Activated naive CD4-positive, alpha-beta T cell treated with anti-CD3 and anti-CD28 coated beads, Interleukin-2, amount 50 U/mL, for 16 hours (primary cell): ENCODE data around the gene KIF3A.
"Not testable (repeated sequence)": the region's sequence is repeated elsewhere in the genome, so short reads cannot be mapped to it uniquely, and the experiment has no call there.

Source experiments
- DNase-seq: peaks from one replicate; pipeline ENCODE4 v3.0.0-alpha.2; 2020

The KIF3A gene

DNA sequence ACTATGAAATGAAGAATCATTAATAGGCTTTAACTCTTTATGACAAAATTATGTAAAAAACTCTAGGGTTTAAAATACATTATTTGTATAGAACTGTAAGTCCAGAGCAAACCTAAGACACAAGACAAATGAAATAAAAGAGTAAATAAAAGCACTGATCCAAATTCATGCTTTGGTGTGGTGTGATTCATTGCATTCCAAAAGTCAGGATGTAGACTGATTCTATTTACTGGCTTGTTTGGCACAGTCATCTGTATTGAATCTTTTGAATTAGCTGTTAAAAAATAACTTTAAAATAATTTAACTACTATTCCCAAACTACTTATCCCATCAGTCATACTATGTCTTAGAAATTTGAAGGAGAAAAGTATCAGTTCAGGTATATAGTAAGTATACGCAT lies 32.5 kb downstream of the KIF3A start:
- no peak for DNase-seq

DNA sequence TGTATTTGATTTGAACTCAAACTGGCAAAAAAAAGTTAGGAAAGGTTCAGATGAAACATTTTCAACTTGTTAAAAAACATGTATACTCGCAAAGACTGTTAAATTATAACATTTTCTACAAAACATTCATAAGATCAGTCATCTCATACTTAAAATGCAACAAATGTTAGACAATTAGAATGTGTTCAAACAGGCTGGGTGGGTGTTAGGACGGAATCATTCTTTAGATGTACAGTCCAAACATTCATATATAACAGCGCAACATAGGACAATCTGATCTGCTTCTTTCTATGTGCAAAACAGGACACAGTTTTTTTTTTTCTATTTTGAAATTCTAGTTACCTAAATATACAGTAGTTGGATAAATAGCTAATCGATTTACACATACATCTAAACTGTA lies 41.4 kb downstream of the KIF3A start:
- no peak for DNase-seq

DNA sequence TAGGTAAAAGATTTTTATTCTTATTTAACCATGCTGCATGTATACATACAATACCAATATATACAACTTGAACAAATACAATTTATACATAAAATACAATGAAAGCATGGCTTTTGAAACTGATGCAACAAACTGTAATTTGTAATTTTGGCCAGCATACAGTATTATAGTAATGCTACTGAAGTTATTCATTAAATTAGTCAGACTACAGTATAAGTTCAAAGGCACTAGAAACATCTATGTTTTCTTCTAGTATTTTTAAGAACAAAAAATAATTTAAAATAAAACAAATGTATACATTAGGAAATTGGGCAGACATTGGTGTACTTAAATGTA lies 44.7 kb downstream of the KIF3A start:
- DNase-seq: no peak

DNA sequence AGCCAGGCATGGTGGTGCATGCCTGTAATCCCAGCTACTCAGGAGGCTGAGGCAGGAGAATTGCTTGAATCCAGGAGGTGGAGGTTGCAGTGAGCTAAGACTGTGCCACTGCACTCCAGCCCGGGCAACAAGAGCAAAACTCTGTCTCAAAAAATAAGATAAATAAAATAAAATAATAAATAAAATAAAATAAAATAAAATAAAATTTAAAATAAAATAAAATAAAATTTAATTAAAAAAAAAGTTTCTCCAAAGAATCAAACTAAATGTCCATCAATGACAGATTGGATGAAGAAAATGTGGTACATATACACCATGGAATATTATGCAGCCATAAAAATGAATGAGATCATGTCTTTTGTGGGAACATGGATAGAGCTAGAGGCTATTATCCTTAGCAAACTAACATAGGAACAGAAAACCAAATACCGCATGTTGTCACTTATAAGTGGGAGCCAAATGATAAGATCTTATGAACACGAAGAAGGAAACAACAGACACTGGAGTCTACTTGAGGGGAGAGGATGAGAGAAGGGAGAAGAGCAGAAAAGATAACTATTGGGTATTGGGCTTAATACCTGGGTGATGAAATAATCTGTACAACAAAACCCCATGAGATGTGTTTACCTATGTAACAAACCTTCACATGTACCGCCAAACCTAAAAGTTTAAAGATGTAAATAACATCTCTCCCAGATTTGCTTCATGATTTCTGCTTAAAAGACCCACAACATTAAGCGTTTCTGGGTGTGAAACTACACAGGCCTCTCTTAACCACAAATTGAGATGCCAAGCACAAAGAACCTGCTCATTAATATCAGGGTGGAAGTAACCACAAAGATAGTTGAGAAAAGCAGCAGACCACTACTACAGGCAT lies 45.4 kb downstream of the KIF3A start:
- DNase-seq: not testable (repeated sequence)

DNA sequence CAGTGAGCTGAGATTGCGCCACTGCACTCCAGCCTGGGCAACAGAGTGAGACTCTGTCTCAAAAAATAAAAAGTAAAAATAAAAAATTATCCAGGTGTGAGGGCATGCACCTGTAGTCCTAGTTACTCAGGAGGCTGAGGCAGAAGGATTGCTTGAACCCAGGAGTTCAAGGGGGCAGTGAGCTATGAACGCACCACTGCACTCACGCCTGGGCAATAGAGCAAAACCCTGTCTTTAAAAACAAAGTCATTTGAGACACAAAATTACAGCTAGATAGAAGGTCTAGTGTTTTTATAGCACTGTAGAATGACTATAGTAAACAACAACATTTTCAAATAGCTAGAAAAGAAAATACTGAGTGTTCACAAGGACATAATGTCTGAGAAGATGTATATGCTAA lies 47.2 kb downstream of the KIF3A start:
- DNase-seq: no peak

DNA sequence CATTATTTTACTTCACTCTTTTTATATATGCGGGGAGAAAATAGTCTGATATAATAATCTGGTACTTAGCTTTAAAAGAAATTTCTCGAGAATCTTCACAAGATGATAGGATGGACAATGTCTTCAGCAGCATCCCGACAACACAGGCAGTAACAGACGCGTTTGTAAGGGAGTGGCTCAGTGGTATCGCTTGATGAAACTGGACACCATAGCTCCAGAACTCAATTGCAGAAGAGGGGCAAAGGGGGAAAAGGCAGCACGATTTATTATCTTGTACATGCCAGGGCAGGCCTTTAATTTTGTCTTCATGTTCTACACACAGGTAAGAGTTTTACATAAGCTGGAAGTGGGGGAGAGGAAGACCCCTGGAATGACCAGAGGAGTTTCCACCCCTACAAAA lies 47.8 kb downstream of the KIF3A start:
- DNase-seq: no peak

DNA sequence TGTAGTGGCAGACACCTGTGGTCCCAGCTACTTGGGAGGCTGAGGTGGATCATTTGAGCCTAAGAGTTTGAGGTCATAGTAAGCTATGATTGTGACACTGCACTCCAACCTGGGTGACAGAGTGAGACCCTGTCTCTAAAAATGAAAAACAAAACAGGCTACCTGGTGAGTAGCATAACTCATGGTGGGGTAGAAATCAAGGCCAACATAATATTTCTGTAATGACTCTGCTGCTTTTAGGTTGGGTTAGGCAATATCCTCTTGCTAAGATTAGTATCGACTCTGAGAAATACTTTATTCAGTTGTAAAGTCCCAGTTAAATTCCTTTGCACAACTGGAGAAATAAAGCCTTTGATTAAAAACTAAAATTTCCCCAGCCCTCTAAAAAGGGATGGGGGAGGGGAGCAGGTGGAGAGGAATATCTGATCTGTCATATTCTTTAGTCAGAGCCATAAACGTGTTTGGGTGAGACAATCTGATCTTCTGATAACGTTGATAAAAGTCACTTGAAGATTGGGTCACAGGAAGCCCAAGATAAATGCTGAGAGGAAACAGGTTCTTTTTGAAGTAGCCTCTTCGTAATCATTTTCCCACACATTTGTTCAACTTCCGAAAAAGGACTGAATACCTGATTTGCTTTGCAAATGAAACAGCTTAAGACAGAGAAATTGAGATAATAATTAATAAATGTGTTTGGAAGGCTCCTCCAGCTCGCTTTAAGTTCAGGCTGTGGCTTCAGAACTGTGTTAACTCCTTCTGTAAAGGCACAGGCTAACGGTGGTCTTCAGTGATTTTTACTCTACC lies 48.6 kb downstream of the KIF3A start:
- peak; percentile 25 for DNase-seq

DNA sequence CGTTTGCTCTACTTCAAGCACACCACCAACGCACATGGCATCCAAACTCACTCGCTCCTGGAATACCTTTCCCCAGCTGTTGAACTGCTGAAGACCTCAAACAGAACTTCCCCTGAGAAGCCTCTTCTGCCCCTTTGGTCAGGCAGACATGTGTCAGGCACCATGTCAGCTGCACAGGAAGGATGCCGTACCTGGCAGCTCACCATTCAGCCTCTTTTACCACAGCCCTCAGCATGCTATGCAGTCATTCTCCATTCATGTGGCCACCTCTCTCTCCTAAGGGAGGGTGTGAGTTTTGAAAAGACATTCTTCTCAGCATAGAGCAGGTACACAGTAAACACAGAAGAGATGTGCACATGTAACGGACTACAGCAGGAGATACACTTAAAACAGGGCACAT lies 49.4 kb downstream of the KIF3A start:
- no peak for DNase-seq

DNA sequence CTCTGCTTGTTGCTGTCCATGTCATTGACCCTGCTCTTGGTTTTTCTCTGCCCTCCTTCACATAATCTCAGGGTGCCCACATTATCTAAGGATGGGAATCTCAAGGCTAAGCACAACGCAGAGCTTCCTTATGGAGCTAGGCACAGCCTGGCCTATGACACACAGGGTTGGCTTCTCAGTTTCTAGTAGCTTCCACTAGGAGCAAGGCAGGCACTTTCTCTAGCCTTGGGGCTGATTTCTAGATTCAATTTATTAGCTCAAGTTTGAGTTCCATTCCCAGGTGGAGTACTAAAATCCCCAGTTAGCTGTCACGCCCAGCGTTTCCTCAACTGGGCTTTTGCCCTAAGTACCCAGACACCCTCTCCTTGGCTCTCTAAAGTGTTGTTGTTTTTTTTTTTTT lies 51.2 kb downstream of the KIF3A start:
- DNase-seq: no peak

DNA sequence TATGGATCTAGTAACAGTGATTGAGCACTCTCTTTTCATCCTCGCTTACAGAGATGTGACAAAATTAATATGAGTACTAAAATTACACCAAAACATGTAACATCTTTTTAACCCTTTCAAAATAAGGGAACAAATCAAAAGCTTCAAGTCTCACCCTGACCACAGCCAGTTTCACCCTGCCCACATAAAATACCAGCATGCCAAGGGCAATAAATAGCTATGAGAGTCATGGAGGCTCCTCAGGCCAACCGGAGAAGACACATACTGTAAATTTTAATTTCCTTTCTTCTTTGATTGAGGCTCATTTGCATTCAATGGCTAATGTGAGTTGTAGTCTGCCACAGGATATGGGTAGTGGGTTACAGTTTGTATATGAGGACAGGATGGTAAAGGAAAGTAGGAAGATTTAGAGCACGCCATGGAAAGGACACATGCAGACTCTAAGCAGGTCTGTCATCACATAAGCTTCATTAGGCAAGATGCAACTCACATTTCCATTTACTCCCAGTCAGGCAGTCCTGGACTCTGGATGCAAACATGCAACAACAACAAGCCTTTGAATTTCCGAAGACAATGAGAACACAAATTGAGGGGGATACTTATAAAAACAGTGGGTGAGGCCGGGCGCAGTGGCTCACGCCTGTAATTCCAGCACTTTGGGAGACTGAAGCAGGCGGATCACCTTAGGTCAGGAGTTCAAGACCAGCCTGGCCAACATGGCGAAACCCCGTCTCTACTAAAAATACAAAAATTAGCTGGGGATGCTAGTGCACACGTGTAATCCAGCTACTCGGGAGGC lies 52.2 kb downstream of the KIF3A start:
- no peak for DNase-seq

DNA sequence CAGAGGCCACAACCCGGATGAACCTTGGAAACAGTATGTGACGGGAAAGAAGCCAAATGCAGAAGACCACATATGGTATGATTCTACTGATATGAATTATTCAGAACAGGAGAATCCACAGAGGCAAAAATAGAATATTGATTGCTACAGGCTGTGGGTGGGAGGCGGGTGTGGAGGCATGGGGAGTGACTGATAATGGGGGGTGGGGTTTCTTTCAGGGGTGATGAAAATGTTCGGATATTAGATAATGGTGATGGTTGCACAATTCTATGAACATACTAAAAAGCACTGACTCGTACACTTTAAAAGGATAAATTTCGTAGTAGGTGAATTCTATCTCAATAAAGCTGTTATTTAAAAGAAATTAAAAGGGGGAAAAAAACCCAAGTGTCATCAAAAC lies 52.9 kb downstream of the KIF3A start:
- DNase-seq: no peak

DNA sequence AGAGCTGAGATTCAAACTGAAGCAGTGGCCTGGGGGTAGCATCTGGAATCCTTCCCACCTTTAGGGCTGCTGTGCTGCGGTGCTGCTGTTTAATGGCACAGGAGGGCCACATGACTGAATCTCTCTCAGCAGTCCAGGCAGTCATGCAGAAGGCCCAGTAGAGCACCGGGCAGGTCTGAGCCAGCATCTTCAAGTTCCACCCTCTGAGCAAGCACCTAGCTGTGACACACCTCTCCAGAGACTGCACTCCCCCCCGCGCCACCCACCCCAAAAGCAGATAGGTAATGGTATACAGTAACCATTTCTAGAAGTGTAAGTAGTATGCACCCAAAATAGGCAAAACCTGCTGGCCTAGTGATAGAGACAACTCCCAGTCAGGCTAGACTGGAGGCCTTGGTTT lies 55.4 kb downstream of the KIF3A start:
- no peak for DNase-seq

DNA sequence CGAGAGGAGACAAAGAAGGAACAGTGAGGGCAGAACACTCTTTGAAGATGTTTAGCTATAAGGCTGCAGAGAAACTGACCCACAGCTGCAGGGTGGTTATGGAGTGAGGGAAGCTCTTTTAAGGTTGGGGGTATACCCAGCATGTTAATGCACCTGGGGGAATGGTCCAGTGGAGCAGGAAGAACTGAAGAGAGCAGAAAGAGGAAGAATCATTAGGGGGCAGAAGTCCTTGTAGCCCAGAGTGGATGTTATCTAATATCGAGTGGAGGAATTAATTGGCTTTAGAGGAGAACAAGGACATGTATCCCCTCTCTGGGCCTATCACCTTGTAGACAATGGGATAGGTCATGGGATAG lies 55.9 kb downstream of the KIF3A start:
- no peak for DNase-seq

DNA sequence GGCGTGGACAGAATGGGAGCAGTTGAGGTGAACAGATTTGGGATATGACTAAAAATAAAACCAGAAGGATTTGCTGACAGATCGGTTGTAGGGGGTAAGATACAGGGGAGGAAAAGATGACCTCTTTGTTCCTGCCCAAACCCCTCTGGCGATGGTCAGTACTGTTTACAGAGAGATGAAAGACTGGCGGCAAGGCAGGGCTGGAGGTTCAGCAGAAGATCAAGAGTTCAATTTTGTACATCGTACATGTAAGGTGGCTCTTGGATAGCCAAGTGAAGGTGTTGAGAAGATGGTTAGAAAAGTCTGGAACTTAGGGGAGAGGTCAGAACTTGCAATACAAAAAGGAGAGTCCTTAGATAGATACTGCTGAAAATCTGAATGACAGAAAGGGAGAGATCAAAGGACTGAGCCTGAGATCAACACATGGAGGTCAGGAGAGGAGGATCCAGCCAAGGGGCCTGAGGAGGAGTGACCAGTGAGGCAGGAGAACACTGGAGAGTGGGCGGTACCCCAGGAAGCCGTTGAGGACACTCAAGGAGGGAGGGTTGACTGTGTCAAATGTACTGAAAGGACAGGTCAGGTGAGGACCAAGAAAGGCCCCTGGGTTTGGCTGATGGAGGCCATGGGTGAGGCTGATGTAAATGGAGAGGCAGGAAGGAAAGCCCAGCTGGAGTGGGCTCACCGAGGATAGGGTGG lies 56.4 kb downstream of the KIF3A start:
- DNase-seq: no peak

DNA sequence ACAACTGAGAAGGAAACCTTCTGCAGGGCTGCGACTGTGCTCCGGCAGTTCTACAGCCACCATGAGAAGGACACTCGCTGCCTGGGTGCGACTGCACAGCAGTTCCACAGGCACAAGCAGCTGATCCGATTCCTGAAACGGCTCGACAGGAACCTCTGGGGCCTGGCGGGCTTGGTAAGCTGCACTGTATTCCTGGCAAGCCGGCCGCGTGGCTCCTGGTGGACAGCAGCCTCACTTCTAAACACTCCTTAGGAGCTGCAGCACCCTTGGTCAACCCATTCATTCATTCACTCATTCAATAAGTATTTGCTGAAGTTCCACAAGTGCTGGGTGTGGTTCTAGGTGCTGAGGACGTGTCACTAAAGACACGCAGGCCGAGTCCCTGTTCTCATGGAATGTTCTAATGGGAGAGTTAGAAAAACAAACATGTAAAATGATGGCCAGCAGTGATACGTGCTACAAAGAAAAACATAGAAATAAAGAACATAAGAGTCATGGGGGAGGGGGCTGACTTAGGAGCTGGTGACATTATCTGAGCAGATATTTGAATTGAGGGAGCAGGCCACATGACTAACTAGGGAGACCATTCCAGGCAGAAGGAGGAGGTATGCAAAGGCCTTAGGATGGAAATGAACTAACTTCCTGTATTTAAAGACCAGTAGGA lies 57.5 kb downstream of the KIF3A start:
- DNase-seq: no peak

DNA sequence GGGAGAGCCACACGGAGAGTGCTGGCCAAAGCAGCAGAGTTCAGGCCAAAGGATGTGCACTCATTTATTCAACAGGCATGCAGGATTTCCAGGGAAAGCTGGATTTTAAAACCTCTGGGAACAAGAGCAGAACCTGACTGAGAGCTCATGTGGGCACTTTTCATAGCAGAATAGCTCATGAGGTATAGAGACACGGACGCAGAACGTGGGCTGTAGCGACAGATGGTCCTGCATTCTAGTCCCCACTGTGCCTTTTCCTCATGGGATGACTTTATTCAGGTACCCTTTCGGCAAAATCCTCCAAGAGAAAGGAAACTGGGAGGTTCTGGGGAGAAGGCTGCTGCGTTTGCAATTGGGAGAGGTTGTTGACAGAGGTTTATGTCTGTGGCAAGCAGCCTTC lies 58.2 kb downstream of the KIF3A start:
- no peak for DNase-seq

DNA sequence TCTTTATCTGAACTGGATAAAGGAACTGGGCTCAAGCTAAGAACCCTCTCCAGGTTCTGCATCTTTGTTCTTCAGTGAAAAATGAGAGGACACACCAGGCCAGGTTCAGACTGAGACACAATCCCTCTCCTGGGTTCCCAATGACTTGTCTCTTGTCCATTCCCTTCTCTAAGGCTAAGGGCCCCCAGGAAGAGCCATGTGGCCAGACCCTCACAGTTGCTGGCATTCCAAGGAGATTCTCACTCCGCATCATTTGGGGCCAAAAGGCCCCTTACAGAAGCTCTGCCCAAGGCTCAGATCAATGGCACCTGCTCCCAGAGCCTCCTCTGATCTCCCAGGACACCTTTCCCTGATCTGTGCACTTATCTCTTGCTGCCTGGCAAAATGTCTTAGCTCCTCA lies 58.6 kb downstream of the KIF3A start:
- DNase-seq: no peak

DNA sequence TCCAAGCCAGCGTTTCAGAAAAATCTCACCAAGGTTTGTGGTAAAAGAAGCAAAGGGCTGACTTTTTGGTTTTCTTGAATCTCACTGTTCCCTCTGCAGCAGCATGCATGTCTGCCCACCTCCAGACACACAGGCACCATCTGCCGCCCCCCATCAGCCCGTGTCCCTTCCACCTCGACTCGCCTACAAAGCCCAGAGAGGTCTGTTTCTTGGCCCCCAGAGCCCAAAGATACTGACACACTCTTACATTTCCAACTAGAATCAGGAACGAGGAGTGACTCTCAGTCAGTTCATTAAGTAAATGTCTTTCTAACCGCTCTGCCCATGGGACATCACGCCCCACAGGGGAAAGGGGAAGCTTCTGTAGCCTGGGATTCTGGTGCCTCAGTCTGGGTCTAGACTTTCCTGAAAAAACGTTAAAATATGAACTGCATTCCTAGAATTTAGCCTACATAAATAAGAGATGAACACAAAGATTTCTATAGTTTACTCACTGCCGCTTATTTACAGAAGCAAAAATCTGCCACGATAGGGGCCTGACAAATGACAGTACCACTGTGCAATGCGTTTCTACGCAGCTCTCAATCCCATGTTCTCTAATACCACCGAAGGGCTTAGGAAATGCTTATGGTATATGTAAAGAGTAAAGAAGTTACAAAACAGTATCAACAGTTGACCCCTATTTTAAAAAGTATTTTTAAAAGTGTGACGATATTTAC lies 59.5 kb downstream of the KIF3A start:
- no peak for DNase-seq

DNA sequence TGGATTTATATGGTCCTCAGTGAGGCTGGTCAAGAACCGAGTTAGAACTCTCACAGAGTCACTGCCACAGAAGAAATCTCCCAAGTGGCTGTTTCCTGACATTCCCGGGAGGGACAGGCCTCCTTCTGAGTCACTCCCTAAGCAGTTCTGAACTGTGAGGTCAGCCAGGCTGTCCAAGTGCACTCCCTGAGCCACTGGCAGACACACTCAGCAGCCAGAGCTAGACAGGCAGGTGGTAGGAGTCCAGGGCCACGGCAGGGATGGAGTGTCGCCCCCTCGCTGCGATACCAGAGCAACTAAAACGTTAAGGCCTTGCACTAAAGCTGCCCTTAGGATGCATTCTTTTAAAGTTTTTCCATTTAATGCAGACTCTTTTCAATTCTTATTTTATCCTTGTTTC lies 60.2 kb downstream of the KIF3A start:
- no peak for DNase-seq

DNA sequence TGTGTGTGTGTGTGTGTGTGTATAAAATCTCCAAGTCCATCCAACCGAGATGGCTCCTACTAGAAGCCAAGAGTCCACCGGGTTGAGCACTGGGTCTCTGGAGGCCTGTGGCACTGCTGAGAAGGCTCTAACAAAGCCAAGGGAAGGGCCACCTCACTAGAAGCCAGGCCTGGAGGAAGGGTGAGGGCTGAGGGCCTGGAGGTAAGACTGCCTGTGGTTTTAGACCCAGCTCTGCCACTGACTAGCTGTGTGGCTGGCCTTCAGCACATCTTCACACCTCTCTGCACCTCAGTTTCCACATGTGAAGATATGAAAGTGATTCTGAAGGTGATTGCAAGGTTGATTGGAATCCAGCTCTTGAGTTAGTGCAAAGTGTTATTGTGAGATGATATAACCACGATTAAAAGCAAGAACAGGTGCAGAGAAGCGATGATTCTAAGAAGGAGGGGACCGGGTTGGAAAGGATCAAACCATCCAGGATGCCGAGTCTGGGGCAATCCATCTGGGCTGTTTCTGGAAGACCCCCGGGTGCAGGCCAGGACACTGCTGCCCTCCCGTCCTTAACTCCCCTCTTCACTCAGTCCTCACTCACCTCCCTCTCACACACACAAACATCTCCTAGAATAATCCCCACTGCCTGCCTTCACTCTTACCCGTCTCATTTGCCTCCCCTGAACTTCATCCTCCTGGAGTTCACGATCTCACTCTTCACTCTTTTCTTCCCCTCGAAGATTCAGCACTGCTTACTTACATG lies 61.2 kb downstream of the KIF3A start:
- DNase-seq: no peak
